Coronary artery (tissue), 2 donors: ENCODE results near the gene PFKM.

Experiments used
- DNase-seq: peaks from one replicate; pipeline ENCODE4 v3.0.0-alpha.2; 2017; ENCODE audit warnings: low spot score
- H3K27ac ChIP-seq, 2 donors: fragments of 200-600 bp; sonication (generic); one replicate each; pipeline ENCODE4 v1.5.1; 2016 to 2019
- H3K4me3 ChIP-seq: fragments of 200-600 bp; sonication (generic); 2 replicates; pipeline ENCODE4 v1.5.1; 2016; ENCODE audit warnings: mild to moderate bottlenecking, moderate library complexity
- CTCF ChIP-seq: fragments of 200-600 bp; sonication (generic); IDR thresholded peaks from one replicate; pipeline ENCODE4 v1.5.1; 2019; ENCODE audit warnings: antibody characterized with exemption

PFKM gene

GRCh38 chr12:48086327-48086726 is 32.8 kb upstream of the PFKM start:
- Histone ChIP-seq H3K4me3 (no peak overlapping the region), H3K27ac (no peak overlapping the region)
- TF ChIP-seq CTCF: no peak
- DNase-seq: no peak

GRCh38 chr12:48092611-48093010 is 26.6 kb upstream of the PFKM start:
- H3K27ac ChIP-seq: no peak overlapping the region
- DNase-seq: no peak
- no peak overlapping the region for H3K4me3 ChIP-seq
- no peak for TF ChIP-seq CTCF

DNA sequence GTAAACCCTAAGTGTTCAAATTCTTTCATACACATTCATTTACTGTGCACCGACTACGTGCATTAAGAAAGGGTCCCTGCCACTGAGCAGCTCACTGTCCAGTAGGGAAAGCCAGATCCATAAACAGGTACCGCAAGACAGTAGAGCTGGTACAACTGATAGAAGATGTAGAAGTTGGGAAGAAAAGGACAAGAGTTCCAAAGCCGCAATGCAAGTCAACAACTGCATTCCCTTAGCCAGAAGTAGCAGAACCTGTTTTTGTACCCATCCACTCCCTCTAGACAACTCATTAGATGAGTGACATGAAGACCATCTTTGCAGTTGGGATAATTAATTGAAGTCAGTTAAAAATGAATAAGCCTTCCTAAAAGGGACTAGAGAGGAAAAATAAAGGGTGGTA is 14.6 kb upstream of the PFKM start:
- Histone ChIP-seq H3K27ac (no peak overlapping the region), H3K4me3 (peak overlapping the region; percentile 95)
- TF ChIP-seq CTCF: no peak
- DNase-seq: no peak

GRCh38 chr12:48105321-48105866 is 13.8 kb upstream of the PFKM start:
- peak; percentile 74 for DNase-seq
- Histone ChIP-seq H3K4me3 (peak overlapping the region; percentile 95), H3K27ac (peak overlapping the region; percentile 89 to 96)
- no peak for TF ChIP-seq CTCF

- Histone ChIP-seq H3K4me3 (peak within 1 kb of the TSS; percentile 95), H3K27ac (peak within 1 kb of the TSS; percentile 89 to 96)
- TF ChIP-seq CTCF: no peak
- peak; percentile 93 for DNase-seq
Measured at GRCh38 chr12:48105867-48106680, 13.1 kb upstream of the PFKM start, which contains the start of gene SENP1. SENP1 (minus strand) TSS chr12:48106079; CDS start chr12:48101472, 4,607 bp downstream.

DNA sequence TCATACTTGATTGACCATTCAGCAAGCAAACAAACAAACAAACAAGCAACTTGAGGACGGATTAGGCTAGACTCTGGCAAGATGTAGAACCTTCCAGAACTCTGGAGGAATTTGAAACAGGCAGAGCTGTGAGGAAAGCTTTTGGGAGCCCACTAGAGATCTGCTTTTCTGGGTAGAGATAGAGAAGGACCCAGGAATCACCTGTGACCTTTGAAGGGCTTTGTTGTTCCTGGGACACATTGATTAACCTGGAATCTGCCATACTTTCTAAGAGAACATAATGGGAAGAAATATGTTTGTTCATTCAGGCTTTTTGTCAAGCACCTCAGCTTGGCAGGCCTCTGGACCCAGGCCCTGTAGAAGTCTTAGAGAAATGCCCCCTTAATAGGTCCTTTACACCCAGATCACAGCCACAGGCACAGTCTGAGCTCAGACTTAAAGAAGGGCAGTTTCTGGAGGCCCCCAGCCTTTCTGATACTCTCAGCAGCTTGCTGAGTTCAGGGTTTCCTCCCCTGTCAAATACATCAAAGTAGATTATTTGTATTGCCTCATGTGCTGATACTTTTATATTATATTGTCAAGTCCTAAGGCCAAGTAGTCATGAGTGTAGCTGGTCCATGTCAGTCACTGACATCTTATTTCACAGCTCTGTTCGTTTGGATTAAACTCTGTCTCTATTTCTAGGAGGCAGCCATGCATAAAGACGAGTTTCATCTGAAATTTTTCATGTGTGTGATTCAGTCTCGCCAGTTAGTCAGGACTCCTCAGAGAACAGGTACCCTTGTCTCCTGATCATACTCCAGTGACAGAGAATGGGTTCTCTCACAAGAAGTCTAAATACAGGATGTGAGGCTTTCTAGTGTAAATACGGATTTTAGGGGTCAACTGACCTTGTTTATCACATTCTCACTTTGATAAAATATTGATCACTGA is 12.2 kb upstream of the PFKM start:
- no peak for DNase-seq
- H3K27ac ChIP-seq: peak overlapping the region in 1 of 2 donors; percentile 96
- peak overlapping the region; percentile 95 for H3K4me3 ChIP-seq
- TF ChIP-seq CTCF: no peak
